Measurements from ENCODE around the gene MIER1.
"Not testable (repeated sequence)": the region's sequence is repeated elsewhere in the genome, so short reads cannot be mapped to it uniquely, and the experiment has no call there.

MIER1 gene

GRCh38 chr1:66944330-66945274, 19.8 kb downstream of the MIER1 start:
- no peak for TF ChIP-seq CTCF (IDR thresholded peaks at IDR 0.05)
- DNase-seq (ENCODE audit: low spot score) = no peak
- Histone ChIP-seq H3K4me3 (no peak overlapping the region), H3K27ac (peak overlapping the region; percentile 67 to 79)

- no peak for DNase-seq (ENCODE audit: low spot score)
- no peak for TF ChIP-seq CTCF (IDR thresholded peaks at IDR 0.05)
- H3K4me3 ChIP-seq = no peak overlapping the region
- no peak overlapping the region for H3K27ac ChIP-seq
Measured at GRCh38 chr1:66945316-66945715, 20.5 kb downstream of the MIER1 start.

GRCh38 chr1:66947267-66947666, 22.5 kb downstream of the MIER1 start:
- no peak for DNase-seq (ENCODE audit: low spot score)
- Histone ChIP-seq H3K27ac (no peak overlapping the region), H3K4me3 (no peak overlapping the region)
- TF ChIP-seq CTCF (IDR thresholded peaks at IDR 0.05) = no peak

- TF ChIP-seq CTCF (IDR thresholded peaks at IDR 0.05) = no peak
- Histone ChIP-seq H3K27ac (no peak overlapping the region), H3K4me3 (no peak overlapping the region)
- no peak for DNase-seq (ENCODE audit: low spot score)
Measured at GRCh38 chr1:66951513-66951912, 26.7 kb downstream of the MIER1 start.

- Histone ChIP-seq H3K4me3 (no peak overlapping the region), H3K27ac (no peak overlapping the region)
- TF ChIP-seq CTCF (IDR thresholded peaks at IDR 0.05) = no peak
- no peak for DNase-seq (ENCODE audit: low spot score)
Measured at GRCh38 chr1:66954208-66954607, 29.4 kb downstream of the MIER1 start.

GRCh38 chr1:66957938-66958337, 33.1 kb downstream of the MIER1 start:
- H3K4me3 ChIP-seq = no peak overlapping the region
- TF ChIP-seq CTCF (IDR thresholded peaks at IDR 0.05) = no peak
- DNase-seq (ENCODE audit: low spot score) = no peak
- no peak overlapping the region for H3K27ac ChIP-seq

GRCh38 chr1:66966188-66966873, 41.5 kb downstream of the MIER1 start:
- not testable (repeated sequence) for H3K4me3 ChIP-seq; DNase-seq (ENCODE audit: low spot score); H3K27ac ChIP-seq
